ENCODE data around the gene PROM1.

The PROM1 gene

GRCh38 chr4:16043642-16044498 is 40.0 kb downstream of the PROM1 start:
- no peak for DNase-seq (ENCODE audit: low read depth)
- TF ChIP-seq, protein P1, sequence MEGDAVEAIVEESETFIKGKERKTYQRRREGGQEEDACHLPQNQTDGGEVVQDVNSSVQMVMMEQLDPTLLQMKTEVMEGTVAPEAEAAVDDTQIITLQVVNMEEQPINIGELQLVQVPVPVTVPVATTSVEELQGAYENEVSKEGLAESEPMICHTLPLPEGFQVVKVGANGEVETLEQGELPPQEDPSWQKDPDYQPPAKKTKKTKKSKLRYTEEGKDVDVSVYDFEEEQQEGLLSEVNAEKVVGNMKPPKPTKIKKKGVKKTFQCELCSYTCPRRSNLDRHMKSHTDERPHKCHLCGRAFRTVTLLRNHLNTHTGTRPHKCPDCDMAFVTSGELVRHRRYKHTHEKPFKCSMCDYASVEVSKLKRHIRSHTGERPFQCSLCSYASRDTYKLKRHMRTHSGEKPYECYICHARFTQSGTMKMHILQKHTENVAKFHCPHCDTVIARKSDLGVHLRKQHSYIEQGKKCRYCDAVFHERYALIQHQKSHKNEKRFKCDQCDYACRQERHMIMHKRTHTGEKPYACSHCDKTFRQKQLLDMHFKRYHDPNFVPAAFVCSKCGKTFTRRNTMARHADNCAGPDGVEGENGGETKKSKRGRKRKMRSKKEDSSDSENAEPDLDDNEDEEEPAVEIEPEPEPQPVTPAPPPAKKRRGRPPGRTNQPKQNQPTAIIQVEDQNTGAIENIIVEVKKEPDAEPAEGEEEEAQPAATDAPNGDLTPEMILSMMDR (IDR thresholded peaks at IDR 0.05; ENCODE audit: low read length, missing control alignments): no peak
- no peak overlapping the region for H3K4me3 ChIP-seq (replicated peaks; ENCODE audit: low read depth, low read length)

- no peak overlapping the region for H3K4me3 ChIP-seq (replicated peaks; ENCODE audit: low read depth, low read length)
- DNase-seq (ENCODE audit: low read depth): no peak
- TF ChIP-seq, protein P1 (IDR thresholded peaks at IDR 0.05; ENCODE audit: low read length, missing control alignments): no peak
Observed at GRCh38 chr4:16039139-16039538, 44.7 kb downstream of the PROM1 start.

- TF ChIP-seq, protein P1 (IDR thresholded peaks at IDR 0.05; ENCODE audit: low read length, missing control alignments): no peak
- no peak overlapping the region for H3K4me3 ChIP-seq (replicated peaks; ENCODE audit: low read depth, low read length)
- DNase-seq (ENCODE audit: low read depth): no peak
Observed at GRCh38 chr4:16037901-16038300, 45.9 kb downstream of the PROM1 start.

GRCh38 chr4:16035843-16036242 is 48.0 kb downstream of the PROM1 start:
- no peak overlapping the region for H3K4me3 ChIP-seq (replicated peaks; ENCODE audit: low read depth, low read length)
- TF ChIP-seq, protein P1 (IDR thresholded peaks at IDR 0.05; ENCODE audit: low read length, missing control alignments): no peak
- no peak for DNase-seq (ENCODE audit: low read depth)

- TF ChIP-seq, protein P1 (IDR thresholded peaks at IDR 0.05; ENCODE audit: low read length, missing control alignments): no peak
- peak; percentile 16 for DNase-seq (ENCODE audit: low read depth)
- H3K4me3 ChIP-seq (replicated peaks; ENCODE audit: low read depth, low read length): no peak overlapping the region
Observed at GRCh38 chr4:16034010-16034748, 49.6 kb downstream of the PROM1 start.

DNA sequence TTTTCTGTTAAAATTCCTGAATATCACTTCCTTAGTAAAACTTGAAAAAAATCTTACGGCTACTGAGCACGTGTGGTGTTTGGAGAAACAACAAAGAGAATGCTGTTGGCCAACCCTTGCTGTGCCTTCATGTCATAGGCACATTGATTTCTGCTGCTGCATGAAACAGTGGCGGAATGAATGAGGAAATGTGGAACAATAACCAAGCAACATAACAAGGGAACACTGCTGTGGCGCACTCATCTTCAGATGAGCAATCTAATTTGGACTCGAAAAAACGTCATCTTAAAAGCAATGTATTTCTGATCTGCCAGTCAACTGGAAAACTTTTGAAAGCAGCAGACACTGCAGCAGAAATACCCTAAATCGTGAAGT is 51.4 kb downstream of the PROM1 start:
- TF ChIP-seq, protein P1 (IDR thresholded peaks at IDR 0.05; ENCODE audit: low read length, missing control alignments): no peak
- H3K4me3 ChIP-seq (replicated peaks; ENCODE audit: low read depth, low read length): no peak overlapping the region
- no peak for DNase-seq (ENCODE audit: low read depth)
